GM18907 (cell line): ENCODE measurements around the gene ZNF134.

Source experiments
- ATAC-seq: cut with Tn5 transposase; IDR thresholded peaks from one replicate; pipeline ENCODE4 v1.9.1; 2021; ENCODE audit warnings: mild to moderate bottlenecking, moderate library complexity; ENCODE audit not compliant: unreplicated experiment

Gene ZNF134

DNA sequence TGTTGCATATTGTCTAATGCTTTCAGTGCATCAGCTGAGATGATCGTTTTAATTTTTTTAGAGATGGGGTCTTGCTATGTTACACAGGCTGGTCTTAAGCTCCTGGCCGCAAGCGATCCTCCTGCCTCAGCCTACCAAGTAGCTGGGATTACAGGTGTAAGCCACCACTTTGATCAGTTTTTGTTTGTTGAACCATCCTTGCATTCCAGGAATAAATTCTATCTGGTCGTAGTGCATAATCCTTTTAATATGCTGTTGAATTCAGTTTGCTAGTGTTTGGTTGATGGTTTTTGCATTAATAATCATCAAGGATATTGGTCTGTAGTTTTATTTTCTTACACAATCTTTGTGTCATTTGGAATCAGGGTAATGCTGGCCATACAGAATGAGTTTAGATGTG, 23.3 kb downstream of the ZNF134 start:
- ATAC-seq: no peak

GRCh38 chr19:57641715-57642234, 27.7 kb downstream of the ZNF134 start:
- ATAC-seq: no peak

DNA sequence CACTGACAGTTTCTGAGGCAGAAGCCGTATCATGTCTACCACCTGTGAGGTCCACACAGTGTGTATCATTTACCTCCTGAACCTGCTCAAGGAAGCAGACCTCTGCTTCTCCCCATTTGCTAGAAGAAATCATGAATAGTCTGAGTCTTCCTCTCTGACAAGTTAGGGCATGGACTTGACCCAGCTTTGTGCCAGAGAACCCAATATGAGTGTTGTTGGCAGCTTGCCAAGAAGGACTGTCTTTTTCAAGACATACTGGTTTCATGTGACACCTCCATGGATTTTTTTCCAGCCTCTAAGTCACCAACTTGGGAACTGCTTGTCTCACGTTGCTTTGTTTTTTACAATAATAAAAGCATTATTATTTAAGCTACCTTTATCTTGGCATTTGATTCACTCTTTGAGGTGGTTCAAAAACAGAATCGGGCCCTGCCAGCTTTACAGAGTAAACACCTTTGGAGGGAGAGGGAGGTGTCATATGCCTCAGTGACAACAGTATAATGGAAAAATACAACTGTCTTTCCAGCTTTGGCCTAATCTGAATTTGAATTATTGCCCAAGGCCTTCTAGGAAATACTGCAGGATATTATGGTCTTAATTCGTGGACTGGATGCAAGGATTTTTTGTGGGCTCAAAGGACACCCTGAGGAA, 28.5 kb downstream of the ZNF134 start:
- ATAC-seq: no peak

DNA sequence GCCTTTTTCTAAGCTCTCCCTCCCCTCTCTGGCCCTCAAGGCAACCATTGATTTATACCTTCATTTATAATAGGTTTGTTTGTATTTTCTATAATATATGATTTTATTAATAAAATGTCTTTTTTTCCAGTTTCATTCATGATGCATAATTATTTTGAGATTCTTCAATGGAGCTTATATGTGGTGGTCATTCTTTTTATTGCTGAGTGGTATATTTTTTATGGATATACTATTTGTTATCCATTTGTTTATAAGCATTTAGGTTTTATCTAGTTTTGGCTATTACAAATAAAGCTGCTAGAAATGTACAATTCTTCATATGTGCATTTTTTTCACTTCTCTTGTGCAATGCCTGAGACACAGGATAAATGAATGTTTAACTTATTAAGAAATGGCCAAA, 29.7 kb downstream of the ZNF134 start:
- ATAC-seq: no peak

DNA sequence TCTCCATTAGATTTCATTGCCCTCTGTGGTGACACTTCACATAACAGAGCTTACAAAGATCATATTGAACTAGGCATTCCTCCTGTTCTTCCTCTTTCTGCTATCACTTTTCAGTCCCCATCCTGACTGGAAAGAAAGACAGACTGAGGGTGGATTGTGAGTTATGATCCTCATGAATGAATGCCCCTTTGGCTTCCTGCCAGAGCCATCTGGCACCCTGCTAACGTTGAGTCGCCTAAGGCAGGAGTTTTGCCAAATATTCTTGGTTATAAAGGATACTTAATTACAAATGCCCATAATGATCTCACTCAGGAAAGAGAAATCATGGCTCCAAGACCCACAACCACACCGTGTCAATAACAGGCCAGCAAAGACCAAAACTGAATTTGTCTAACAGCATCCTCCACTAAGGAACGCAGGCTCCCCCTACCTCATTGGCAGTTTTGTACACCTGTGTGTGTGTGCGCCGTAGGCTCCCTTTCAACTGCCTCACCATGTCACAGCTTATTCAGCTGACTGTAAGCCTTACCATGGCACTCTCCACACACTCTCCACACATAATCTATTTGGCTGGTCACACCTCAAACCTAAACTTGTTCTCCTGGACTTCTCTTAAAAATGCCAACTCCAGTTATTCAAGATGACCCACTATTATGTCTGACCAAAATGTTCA, 34.4 kb downstream of the ZNF134 start:
- no peak for ATAC-seq

DNA sequence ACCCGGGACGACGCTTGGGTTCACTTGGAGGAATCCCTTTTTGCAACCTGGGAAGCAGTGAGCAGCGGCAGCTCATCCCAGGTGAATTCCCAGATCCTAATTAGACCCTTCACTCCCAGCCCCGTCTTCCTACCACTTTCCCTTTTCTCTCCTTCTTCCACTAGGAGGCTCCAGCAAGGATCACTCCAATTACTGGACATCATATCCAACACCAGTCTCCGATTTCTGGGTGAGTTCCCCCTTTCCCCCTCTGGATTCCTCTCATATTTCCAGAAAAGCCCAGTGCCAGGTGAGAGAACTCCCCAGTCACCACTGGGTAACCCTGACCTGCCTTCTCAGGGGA, 37.6 kb downstream of the ZNF134 start:
- no peak for ATAC-seq

DNA sequence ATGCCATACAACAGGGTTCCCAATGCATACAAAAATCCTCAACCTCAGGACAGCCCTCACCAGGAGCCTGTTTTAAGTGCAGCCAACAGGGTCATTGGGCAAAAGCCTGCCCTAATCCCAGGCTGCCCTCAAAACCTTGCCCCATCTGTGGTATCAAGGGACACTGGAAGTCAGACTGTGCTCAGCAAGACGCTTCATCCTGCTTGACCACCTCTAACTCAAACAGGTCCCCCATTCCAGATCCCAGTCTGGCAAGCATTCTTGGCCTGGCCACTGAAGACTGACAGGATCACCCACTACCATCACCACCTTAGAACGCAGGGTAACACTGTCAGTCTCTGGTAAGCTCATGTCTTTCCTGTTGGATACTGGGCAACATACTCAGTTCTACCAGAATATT, 39.6 kb downstream of the ZNF134 start:
- ATAC-seq: no peak

DNA sequence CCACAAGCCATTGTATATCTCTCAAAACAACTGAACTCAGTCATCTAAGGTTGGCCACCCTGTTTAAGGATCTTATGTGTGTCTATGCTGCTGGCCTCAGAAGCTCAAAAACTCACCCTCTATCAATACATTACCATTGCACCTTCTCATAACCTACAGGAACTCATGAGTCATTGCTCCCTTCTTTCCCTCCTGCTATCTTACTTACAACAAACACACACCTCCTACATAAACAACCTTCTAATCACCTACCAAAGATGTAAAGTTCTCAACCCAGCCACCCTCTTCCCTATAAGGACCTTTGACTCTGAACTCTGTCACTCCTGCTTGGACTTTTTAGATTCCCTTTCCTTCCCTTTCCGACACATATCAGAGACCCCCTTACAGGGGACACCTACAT, 41.4 kb downstream of the ZNF134 start:
- no peak for ATAC-seq

- no peak for ATAC-seq
These were observed 42.3 kb downstream of the ZNF134 start for GRCh38 chr19:57656346-57656745.

DNA sequence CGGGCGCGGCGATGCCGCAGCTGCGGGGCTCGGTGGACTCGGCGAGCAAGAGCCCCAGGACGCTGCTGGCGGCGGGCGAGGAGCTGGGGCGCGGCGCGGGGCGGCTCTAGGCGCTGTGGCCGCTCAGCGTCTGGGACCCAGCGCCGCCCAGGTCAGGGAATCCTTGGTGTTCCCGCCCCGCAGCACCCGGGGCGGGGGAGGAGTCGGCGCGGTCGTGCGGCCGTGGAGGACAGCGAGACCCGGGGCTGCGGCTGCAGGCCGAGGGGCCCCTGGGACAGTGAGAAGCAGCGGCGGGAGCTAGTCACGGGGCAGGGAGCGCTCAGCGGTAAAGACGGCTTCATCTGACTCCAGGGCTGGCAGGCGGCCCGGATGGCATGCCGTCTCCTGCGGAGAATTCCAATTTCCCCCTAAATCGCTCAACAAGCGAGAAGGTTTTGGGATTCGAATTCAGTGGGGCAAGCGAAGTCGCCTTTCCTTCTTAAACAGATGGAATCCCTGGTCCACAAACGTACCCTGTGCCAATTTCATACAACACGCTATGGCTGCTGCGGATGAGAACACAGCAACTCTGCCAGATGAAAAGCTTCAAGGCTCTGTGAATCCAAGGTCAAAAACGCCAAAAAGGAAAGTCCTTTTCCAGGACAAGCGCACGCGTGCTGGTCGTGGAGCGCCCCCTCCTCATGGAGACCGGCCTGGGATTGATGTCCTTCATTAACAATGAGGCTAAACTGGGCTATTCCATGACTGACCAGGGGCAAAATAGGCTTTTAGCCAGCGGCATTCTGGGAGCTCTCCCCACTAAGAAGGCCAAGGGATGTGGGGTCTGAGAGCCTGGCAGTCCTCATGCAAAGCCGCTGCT, 50.5 kb downstream of the ZNF134 start:
- no peak for ATAC-seq

DNA sequence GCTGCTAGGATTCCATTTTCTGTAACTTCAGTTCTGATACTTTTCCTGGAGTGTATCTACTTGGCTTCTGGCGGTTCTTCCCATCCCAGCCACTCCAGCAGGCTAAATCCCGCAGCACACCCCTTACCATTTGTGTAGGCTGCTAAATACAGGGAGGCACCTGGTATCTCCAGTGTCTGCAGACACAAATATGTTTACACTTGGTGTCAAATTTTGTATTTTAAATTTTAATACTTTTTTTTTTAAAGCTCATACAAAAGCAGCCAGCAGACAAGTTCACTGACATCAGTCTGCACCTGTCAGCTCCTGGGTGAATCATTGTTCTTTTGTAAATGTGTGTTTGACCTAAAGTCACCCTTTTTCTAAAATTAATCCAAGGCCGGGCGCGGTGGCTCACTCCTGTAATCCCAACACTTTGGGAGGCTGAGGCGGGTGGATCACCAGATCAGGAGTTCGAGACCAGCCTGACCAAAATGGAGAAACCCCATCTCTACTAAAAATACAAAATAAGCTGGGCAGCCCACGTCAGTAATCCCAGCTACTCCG, 51.3 kb downstream of the ZNF134 start:
- ATAC-seq: no peak

DNA sequence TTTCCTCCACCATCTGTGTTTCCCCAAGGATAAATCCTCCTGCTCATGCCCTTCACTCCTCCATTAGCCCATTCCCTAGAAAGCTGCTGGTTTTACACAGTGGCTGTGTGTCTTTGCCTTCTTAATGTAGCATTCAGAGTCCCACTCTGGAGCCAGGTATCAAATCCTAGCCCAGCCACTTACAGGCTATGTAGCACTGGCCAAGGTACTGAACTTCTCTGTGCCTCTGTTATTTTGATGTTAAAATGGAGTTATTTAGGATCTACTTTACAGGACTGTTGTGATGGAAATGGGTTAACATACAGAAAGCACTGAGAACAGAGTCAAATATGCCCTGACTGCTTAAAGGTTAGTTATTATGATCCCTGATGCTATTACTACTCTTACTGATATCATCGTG, 53.2 kb downstream of the ZNF134 start:
- no peak for ATAC-seq

GRCh38 chr19:57668635-57669034, 54.6 kb downstream of the ZNF134 start, which contains the start of gene ZSCAN4:
TSS of gene ZSCAN4 (plus strand) at chr19:57668935. CDS start at chr19:57676146, 7,211 bp downstream.
- ATAC-seq: no peak

DNA sequence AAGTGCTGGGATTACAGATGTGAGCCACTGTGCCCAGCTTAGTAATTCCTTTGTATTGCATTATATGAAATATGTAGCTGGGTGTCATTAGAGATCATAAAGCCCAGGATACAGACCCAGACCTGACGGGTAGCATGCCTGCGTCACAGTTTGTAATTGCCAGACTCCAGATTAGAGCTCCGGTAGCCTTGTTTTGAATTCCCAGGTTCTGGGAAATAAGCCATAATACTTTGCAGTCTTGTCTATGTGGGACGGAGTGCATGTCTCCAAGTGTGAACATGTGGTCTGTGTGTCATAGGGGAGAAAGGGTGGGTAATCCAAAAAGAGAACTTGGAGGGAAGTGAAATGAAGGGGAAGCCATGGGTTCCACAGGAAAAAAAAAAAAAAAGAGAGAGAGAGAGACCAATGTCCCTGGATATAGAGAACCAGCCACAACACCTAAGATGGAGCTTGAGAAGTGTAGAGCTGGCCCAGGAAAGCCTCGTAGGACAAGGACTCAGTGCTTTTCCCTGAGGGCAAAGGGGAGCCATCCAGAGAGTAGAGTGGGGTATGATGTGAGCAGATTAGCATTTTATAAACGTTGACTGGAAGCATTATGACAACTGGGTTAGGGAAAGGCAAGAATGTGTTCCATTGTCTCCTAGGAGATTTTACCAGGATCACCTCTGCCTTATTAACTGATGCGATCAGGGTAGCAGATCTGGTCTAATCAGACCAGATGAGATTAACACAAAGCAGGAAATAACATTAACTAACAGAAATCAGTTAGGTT, 57.3 kb downstream of the ZNF134 start:
- no peak for ATAC-seq

DNA sequence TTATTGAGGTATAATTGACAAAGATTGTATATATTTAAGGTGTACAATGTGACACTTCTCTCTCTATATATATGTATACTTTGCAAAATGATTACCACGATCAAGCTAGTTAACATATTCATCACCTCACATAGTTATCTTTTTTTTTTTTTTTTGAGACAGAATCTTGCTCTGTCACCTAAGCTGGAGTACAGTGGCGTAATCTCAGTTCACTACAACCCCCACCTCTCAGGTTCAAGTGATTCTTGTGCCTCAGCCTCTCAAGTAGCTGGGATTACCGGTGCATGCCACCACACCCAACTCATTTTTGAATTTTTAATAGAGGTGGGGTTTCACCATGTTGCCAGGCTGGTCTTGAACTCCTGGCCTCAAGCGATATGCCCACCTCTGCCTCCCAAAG, 58.4 kb downstream of the ZNF134 start:
- no peak for ATAC-seq
